ENCODE measurements around the gene ATPAF2.

Gene ATPAF2

DNA sequence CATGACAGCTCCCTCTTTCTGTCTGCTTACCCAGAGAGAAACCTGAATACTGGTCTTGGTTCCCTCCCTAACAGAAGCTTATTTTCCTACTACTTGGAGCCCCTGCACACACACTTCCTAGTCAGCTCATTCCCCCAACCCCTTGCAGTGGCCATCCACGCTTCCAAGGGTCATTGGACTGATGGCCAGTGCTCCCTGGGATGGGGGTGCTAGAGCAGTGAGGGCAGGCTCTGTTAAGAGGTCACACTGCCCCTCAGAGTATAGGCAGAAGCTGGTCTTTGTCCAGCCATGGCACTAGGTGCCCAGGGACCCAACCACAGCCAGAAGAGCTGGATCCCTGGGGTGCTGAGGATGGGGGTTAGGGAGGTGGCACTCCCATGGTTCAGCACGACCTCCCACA, 53.8 kb downstream of the ATPAF2 start:
- no peak for DNase-seq (ENCODE audit: low read depth)

DNA sequence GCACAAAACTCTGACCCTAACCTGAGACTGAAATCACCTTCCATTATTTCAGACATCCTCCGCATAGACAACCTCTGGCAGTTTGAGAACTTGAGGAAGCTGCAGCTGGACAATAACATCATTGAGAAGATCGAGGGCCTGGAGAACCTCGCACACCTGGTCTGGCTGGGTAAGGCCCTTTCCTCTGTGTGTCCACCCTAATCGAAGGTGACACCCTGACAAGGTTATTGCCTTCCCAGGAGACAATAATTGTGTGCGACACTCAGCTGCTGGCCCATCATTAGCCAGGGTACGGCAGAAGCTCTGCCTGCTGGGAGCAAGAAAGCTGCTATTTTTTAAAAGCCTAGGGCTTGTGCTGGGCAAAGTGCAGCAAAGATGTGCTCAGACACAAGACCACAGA, 55.2 kb downstream of the ATPAF2 start:
- DNase-seq (ENCODE audit: low read depth) = no peak

GRCh38 chr17:17983376-17983775, 55.6 kb downstream of the ATPAF2 start:
- DNase-seq (ENCODE audit: low read depth) = no peak

GRCh38 chr17:17982801-17983200, 56.2 kb downstream of the ATPAF2 start:
- DNase-seq (ENCODE audit: low read depth) = no peak

DNA sequence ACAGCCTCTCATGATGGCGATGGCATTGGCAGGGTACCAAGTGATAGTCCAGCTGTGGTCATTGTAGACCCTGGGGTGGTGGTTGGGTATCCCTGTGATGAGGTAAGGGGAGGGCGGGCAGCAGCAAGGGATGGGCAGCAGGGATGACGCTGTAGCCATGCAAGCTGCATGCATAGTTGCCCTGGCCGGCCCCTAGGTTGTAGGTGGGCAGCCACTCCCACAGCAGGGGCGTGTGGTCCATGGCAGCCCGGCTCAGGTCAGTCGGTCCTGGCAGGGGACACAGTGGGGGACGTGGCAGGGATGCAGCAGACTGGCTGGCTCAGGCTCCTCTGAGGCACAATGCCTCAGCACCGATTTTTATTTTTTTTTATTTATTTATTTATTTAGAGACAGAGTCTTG, 57.6 kb downstream of the ATPAF2 start:
- no peak for DNase-seq (ENCODE audit: low read depth)

DNA sequence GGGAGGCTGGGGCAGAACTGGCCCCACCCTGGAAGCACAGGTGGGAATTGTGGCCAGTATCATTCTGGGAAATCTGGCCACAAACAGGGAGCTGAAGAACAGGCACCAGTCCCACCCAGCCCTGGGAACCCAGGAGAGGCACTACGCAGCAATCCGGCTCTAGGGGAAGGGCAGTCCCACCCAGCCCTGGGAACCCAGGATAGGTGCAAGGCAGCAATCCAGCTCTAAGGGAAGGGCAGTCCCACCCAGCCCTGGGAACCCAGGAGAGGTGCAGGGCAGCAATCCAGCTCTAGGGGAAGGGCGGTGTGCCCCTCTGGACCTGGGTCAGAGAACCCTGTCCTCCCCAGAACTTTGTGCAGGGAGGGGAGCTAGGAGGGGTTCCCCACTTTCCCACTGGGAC, 59.2 kb downstream of the ATPAF2 start:
- no peak for DNase-seq (ENCODE audit: low read depth)

- no peak for DNase-seq (ENCODE audit: low read depth)
Observed at GRCh38 chr17:17978481-17979424, 60.2 kb downstream of the ATPAF2 start.

GRCh38 chr17:17976931-17977570, 61.9 kb downstream of the ATPAF2 start:
- DNase-seq (ENCODE audit: low read depth) = no peak

DNA sequence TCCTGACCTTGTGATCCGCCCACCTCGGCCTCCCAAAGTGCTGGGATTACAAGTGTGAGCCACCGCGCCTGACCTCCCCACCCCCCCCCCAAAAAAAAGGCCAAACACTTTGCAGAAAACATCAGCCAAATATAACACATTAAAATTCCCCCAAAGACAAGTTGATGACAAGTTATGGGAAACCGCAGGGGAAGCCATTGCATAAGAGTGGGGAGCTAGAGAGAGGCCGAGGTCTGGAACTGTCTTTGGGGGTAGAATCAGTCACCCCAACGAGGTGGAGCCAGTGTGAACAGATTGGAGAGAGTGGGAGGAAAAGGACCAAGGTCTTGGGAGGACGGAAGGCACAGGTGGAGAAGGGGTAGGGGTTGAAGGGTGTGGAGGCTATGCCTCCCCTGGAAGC, 63.5 kb downstream of the ATPAF2 start:
- DNase-seq (ENCODE audit: low read depth) = no peak

DNA sequence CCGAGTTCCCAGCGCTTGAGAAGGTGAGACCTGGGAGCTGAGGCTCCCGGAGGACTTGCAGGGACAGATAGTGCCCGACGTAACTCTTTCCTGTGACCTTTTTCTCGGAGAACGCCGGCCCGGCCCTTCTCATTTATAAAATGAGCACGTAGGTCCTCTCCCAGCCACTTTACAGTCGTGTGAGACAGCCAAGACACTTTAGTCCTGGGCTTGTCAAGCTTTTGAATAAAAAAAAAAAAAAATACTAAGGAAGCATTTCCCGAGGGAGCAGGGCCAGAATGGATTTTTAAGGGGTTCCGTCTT, 66.1 kb downstream of the ATPAF2 start:
- DNase-seq (ENCODE audit: low read depth) = no peak

DNA sequence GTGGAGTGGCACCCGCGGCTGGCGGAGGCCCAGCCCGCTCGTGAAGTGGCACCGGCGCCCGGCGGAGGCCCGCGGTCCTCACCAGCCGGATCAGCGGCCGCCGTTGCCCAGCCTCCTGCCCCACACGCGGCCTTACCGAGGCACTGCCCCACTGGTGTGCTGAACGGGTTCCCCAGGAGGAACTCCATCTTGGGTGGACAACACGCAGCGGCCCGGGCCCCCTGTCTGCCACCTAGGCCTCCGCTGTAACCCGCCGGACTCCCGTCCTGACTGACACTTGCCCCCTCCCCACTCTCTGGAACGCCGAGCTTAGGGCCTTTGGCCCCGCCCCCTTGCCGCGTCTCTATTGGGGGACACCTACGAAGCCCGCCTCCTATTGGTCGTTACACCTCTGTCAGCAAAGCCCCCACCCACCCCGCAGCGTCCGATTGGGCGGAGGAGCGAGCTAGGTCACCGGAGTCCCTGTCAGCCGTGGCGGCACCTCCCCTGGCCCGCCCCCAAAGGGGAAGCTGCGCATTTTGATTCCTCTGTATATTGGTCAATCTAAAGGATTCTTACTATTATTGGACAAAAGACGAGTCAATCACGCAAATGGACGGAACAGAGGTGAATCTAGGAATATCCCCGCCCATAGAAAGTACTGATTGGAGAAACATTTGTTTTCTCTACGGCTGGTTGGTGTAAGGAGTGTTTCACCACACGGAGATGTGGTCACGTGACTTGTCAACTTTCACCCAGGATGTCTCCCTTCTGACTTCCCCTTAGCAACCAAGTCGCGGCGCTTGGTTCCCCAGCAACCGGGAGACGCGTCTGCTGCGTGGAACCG, 66.6 kb downstream of the ATPAF2 start, which contains the start of the genes DRC3 and TOM1L2:
DRC3 (plus strand) TSS at position 737 of the 826 bp plus-strand sequence. CDS start 4,737 bp downstream, outside the sequence.
TOM1L2 (minus strand) TSS at position 275 of the 826 bp plus-strand sequence; CDS start at position 188, 87 bp downstream.
- peak; percentile 95 for DNase-seq (ENCODE audit: low read depth)

DNA sequence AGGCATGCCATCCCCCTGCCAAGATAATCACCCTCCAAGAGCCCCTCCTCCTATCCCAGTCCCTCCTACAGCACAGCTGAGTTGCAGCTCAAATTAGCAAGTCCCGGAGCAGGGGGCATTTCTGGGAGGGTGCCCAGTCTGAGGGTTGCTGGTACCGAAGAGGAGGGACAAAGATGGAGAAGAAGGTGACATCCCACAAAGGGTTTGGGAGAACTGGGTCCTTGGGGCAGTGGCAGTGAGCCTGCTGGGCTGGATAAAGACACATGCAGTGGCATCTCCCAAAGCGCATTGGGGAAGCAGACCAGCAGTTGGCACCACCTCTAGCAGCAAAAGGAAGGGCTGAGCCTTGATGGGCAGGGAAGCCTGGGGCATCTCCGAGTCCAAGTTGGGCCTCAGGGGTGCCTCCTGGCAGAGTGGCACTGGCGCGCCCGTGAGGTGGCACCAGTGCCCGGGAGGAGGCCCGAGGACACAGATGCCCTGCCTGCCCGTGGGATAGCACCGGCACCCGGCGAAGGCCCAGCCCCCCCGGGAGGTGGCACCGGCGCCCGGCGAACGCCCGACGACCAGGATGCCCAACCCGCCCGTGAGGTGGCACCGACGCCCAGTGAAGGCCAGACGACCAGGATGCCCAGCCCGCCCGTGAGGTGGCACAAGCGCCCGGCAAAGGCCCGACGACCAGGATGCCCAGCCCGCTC, 67.4 kb downstream of the ATPAF2 start:
- DNase-seq (ENCODE audit: low read depth) = peak; percentile 8

DNA sequence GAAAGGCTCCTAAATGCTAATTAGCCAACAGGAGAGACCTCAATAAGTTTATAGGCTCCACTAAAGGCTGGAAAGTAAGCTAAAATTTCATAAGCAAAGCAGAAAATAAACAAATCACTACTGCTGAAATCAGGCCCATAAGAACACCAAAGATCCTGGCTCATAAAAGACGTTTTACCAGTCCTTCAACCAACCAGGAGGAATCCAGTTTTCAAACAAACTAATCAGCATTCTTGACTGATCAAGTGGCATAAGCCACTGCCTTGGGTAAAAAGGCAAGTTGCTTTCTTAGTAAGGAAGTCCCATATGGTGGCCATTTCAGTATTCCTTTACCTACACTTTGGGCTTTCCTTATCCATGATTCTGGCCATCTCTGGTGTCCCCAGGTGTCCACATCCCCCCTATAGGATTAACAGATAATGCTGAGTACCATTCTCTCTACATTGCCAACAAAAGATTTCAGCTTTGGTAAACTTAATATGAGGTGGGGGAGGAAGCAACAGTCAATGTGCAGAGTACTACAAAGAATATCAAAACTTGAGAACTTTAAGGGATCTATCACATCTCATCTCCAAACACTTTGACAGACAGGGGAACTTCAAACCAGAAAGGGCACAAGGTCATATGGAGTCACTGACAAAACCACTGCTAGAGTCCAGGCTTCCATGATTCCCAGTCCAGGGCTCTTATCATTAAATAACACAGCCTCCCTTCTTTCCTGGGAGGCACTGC, 68.1 kb downstream of the ATPAF2 start:
- DNase-seq (ENCODE audit: low read depth) = no peak
